IPS-NIHi11 (cell line): ENCODE measurements around the gene B9D1.
A peak's percentile ranks its signal among the peaks of the same experiment; 100 is the strongest.

ENCODE experiments used
- DNase-seq: peaks from one replicate; pipeline ENCODE4 v3.0.0; 2012; ENCODE audit warnings: mixed read lengths, low spot score

B9D1 gene

DNA sequence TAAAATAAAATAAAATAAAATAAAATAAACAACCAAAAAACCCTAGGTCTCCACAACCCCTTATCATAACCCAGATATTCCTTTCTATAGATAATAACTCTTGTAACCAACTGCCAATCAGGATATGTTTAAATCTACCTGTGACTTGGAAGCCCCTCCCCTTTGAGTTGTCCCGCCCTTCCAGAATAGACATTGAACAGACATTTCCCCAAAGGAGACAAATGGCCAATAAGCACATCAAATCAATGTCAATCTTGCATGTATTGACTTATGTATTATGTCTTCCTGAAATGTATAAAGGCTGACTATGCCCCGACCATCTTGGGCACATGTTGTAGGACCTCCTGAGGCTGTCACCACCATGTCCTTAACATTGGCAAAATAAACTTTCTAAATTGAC lies 14.3 kb upstream of the B9D1 start:
- no peak for DNase-seq

DNA sequence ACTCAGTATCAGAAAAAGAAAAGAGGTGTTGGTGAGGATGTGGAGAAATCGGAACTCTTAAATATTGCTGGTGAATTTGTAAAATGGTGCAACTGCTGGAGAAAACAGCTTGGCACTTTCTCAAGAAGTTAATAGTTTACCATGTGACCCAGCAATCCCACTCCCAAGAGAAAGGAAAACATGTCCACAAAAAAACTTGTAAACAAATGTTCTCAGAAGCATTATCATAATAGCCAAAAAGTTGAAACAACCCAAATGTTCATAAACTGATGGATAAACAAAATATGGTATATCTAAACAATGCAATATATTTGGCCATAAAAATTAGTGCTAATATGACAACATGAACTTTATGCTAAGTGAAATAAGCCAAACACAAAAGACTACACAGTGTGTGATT lies 13.2 kb upstream of the B9D1 start:
- no peak for DNase-seq

DNA sequence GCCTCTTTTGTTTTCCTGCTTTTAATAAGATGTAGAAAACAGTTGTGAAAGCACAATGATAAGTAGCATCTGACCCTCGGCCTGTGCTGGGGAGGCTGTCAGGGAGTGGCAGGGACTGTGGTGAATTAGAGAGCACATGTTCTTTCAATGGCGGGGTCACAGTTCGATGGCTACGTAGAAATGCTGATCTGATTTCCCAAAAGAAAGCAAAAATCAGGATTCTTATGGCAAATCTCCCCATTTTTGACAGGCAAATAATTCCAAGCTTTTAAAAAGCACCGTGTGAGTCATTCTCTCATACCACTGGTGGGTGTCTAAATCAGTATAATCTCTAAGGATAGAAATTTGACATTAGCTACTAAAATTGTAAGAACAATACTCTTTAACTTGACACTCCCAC lies 11.6 kb upstream of the B9D1 start:
- no peak for DNase-seq

DNA sequence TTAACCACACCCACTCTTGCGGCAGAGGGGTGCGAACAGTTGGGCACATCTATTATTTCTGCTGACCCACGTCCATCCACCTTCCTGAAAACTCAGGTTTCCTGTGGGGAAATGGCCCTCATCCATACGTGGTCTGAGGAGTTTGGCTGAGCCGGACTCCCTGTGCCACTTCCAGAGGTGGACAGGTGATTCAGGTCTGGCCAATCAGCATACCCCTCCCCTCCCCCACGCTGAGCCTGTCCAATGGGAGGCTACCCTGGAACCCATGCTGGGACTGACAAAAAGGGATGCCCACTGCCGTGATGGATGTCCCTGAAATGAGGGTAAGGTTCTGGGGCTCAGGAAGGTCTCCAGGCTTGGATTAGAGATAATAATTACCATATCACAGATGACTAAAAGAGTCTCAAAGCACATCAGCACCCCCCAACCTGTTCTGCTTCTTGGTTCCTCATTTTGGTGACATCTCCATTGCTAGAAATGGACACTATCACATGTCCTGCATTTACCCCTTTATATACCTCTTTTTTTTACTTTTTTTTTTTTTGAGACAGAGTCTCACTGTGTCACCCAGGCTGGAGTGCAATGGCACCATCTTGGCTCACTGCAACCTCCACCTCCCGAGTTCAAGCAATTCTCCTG lies 10.5 kb upstream of the B9D1 start:
- peak; percentile 42 for DNase-seq

DNA sequence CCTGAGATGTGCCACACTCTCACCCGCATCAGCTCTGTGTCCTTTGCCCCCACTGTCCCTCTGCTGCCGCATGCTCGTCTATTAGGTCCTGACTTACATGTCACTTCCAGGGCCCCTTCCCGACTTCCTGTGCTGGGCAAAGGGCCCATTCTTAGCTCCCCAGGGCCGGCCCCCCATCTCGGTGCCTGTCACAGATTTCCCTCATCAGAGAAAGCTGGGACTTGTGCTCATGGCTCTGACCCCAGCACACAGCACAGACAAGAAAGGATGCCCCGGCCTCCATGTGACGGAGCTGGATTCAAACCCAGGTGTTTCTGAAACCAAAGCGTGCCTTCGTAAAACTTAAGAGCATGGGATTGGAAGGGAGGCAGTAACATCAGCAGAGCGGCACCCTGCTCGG lies 9.9 kb upstream of the B9D1 start:
- DNase-seq: no peak

DNA sequence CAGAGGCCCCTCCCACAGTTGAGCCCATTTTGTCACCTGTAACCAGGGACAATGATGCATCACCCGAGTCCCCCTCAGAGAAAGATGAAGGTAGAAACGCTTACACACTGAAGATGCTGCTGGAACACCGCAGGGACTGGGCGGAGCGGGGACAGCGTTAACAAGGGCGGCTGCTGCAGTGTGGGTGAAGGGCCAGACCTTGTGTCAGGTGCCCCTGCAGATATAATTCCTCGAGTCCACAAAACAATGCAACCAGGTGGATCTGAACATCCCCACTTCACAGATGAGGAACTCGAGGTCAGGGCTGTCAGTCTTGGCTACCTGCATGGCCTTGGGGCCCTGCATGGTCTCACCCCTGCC lies 9.5 kb upstream of the B9D1 start:
- no peak for DNase-seq

DNA sequence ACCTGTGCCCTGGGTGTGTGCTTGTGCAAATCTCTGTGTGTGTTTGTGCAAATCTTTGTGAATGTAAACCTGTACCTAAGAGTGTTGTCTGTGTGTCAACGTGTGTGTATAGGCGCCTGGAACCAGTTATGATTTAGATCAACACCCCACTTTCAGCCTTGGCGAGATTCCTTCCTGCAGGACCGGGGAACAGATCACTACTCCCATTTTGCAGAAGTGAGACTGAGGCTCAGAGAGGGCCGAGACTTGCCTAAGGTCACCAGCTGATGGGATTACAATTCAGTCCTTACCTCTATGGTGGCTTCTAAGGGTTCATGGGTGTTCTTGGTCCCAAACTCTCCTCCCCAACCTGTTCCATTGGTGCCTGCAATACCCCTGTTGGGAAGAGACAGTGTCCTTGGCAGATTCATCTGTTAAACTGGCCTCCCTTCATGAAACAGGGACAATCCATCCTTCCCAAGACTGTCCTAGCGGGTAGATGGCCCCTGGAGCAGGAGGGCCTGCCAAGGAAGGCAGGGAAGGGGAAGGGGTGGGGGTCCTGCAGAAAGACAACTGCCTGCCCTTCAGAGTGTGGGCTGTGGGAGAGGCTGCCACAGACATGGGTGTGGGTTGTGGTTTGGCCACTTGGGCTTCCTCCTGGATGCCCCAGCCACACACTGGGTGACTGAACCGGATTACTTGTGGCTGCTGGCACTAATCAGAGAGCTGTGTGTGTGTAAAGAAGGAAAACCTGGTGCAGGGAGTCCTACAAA lies 8.9 kb upstream of the B9D1 start:
- no peak for DNase-seq

DNA sequence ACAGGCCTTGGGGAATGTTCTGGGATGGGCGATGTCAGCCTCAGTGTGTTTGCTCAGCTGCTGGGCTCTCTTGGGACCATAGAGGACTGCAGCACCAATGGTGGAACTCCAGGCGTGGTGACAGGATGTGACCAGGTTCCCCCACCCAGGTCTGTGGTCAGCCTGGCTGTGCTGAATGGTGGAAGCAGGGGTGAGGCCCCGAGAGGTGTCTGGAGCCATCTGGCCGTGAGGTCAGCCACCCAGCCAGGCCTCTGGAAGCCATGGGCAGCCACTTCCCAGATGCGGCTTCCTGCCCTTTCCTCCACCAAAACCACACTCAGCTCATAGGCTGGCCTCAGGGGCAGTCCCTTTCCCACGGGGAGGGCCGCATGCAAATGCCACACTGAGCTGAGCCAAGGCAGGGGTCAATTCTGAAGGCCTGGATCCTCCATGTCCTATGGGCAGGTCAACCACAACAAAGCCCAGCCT lies 8.0 kb upstream of the B9D1 start:
- no peak for DNase-seq

DNA sequence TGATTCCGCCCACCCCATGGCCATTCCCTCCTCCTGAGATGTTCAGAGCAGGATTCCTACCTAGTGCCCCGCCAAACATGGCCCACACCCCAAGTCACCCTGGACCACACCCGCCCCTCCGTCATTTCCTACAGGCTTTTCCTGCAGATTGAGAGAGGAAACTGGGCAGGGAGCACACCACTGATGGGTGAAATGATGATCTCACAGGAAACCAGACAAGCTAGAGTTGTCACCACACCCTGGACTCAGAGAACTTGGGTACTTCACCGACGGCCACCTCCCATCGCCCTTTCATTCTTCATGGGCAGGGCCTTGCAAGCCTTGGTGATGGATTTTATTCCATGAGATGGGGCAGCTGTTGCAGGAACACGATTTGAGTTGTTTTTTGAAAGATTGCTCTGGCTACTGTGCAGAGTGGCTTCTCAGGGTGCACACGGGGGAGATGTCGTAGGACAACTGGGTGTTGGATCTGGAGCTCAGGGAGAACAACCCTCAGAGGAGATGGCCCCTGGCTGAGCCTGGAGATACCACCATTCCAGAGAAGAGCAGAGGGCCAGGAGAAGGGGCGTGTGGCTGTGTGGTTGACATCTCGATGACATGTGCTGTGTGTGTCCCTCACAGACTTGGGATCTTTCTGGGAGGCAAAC lies 7.4 kb upstream of the B9D1 start:
- no peak for DNase-seq

DNA sequence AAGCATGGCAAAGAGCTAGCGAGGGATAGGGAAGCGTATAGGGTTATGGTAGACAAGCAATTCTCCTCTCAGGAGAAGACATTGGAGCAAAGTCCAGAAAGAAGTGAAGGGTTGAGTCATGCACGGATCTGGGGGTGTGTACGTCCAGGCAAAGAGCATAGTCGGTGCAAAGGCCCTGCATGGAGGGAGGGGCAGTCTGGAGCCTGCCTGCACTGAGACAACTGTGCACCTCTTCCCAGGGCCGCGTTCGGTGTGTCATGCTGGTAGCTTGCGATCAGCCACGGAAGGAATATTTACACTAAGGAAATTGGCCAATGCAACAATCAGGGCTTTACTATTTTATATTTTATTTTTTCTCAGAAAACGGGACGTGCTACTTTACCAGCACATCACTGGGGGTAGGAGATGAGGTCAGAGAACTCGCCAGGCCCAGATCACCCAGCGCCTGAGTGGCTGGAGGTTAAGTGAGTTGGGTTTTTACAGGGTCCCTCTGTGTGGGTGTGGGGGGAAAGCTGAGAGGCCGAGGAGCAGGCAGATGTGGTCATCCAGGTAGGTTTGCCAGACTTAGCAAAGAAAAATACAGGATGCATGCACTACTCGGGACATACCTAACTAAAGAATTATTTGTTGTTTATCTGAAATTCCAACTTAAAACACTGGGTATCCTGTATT lies 6.7 kb upstream of the B9D1 start:
- no peak for DNase-seq

DNA sequence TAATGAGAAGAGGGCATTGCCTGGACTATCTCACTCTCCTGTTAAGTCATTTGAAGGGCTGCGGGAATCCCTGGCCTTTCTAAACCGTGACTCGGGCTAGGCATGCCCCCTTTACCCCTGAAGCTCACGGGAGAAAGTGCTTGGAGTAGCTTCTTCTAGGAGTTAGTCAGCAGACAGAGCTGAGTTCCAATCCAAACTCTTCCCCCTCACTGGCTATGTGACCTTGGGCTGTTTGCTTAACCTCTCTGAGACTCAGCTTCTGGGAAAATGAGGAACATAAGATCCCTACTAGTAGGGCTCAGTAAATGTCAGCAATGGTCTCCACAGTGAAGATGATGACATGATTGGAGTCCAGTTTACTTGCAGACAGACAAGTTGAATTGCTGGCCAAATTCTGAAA lies 5.7 kb upstream of the B9D1 start:
- DNase-seq: no peak

DNA sequence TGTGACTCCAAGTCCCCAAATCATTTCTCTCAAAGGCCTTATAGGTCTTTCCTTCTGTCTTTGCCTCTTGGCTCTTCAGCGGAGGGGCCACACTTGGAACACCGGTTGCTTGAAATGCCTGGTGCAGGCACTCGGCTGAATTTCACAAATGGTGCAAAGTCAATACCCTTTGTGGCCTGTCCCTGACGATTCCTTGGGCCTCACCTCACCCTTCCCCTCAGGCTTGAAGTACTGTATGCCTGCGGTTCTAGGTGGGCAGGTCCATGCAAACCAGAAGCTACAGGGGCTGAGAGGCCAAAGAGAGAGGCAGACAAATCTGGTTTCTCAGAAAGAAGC lies 4.1 kb upstream of the B9D1 start:
- no peak for DNase-seq

DNA sequence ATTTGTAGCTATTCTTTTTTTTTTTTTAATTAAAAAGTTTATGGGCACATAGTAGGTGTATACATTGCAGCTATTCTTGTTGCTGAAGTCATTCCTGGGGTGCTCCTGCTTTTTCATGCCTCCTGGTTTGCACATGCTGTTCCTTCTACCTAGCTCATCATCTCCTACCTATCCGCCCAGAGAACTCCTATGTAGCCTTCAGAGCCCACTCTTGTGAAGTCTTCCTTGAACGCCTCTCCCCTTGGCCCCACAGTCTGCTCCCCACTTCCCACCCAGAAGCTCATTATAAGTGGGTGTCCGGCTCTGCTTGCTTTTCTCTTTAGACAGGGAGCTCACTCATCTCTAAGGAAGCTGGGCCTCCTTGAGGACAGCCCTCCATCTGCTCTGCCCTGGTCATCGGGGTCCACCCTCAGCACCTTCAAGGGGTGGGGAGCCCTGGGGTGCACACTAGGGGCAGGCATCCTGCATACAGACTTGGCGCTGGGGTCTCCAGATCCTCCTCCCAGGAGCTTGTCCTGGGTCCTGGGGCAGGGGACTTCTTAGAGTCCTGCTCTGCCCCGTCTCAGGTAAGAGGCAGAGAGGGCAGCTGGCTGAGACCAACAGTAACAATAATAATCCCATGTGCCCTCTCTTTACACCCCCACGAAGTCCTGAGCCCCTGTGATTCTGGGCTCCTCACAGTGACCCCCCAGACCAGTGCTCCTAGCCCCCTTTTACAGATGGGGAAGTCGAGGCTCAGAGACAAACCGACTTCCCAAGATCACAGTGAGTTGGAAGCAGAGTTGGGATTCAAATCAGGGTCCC lies 3.5 kb upstream of the B9D1 start:
- DNase-seq: no peak

DNA sequence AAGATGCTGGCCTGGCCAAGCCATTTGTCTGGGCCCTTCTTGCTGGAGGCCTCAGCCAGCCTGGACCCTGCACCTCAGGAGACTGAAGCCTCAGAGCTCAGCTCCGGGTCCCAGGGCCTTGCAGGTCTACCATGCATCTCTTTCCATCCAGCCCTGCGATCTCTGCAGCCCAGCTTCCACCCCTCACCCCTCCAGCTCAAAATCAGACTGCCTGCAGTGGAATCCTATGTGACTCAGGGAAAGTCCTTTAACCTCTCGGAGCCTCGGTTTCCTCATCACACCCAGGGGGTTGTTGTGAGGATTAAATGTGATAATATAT lies 2.9 kb upstream of the B9D1 start:
- DNase-seq: no peak

DNA sequence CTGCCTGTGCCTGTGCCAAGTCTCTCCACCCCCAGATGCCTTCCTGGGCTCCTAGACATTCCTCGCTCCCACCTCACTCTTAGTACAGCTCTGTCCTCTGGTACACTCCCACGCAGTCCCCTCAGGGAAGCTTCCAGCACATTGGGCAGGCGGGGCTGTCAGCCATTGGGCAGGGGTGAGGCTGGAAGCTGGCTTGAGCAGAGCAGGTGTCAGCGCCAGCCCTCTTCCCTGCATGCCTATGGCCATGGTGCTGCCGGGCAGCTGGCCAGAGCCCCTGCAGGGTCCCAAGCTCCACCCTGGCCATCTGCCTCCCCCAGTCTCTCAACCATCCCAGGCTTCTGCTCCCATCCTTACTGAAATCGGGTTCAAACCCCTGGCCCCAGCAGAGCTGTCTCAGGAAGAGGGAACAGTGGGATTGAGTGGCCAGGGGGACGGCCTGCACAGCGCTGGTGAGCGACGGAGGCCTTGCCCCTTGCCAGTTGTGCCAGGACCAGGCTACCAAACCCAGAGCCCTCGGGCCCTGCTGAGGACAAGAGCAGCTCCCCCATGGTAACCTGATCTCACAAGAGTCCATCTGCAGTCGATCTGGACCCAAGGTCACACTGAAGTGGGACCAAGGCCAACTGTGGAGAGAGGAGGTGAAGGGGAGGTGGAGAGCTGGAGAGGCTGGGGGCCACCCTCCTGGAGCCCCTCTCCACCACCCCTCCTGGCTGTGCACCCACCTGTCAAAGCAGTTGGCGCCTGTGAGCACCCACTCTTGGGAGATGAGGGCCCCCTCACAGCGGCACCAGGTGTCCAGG lies 2.4 kb upstream of the B9D1 start:
- no peak for DNase-seq

DNA sequence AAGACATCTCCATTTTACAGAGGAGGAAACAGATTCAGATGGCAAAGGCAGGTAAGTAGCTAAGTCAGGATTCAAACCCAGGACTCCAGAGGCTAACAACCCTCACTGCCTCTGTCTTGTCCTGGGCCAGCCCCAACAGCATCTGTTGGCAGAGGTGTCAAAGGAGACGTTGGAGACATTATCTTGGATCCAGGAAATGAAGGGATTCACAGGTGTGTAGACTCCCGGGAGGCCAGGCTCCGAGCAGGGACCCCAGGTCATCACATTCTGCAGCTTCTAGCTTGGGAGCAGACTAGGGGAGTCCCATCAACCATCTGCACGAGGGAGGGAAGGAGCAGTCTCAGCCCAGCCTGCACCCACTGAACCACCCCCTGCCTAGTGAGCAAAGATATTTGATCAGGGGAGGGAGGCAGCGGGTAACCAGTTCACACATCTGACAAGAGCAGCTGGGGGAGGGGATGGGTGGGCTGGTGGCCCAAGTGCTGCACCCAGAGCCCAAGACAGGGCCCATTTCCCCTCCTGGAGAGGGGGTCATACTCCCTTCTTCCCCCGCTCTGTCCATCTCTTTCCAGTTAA lies 1.0 kb upstream of the B9D1 start:
- DNase-seq: no peak

DNA sequence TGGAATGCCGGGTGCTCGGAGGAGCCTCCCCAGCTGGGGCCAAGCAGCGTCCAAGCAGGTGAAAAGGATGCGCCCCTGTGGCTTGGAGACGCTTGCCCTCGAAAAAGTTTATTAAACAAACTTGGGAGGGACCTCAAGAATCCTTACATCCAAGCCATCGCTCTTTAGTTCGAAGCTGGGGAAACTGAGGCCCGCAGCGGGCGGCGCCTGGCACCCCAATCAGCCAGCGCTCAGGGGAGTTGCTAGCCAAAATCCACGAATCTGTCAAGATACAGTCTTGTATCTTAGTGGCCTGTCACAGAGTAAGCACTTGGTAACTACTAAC lies 553 bp upstream of the B9D1 start:
- no peak for DNase-seq

DNA sequence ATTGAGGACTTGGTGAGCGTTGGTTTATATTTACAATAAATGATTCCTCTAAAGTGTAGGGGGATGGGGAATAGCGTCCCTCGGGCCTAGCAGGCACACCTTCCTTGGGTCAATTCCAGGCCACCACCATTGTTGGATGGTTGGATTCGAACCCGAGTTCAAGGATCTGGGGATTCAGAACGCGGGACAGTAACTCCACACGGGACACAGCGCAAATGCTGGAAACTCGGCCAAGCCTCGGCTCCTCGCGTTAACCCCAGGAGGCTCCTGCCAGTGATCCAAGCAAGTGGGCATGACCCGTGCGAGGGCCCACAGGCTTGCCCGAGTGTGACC lies 613 bp downstream of the B9D1 start:
- DNase-seq: no peak

DNA sequence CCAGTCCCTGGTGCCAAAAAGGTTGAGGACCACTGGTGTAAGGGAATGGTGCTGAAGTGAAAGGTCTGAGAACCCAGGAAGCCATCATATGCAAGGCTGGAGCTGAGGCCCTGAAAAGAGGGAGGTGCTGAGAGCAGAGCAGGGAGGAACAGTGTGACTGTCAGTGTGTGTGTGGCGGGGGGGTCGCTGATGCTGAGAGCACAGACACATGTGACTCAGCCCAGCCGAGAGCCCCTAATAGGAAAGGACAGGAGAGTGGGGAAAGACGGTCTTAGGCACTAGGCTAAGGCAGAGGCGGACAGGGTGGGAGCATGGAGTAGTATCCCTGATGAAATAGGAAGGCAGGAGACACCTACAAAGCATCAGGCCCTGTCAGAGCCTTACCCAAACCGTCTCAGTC lies 1.2 kb downstream of the B9D1 start:
- no peak for DNase-seq

DNA sequence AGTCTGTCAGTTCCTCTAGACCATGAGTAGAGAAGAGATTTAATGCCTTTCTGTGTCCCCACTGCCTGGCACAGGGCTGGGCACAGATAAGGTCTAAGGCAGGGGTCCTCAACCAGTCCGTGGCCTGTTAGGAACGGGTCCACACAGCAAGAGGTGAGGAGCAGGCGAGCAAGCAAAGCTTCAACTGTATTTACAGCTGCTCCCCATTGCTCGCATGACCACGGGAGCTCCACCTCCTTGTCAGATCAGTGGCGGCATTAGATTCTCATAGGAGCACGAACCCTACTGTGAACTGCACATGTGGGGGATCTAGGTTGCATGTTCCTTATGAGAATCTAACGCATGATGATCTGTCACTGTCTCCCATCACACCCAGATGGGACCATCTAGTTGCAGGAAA lies 1.8 kb downstream of the B9D1 start:
- no peak for DNase-seq

DNA sequence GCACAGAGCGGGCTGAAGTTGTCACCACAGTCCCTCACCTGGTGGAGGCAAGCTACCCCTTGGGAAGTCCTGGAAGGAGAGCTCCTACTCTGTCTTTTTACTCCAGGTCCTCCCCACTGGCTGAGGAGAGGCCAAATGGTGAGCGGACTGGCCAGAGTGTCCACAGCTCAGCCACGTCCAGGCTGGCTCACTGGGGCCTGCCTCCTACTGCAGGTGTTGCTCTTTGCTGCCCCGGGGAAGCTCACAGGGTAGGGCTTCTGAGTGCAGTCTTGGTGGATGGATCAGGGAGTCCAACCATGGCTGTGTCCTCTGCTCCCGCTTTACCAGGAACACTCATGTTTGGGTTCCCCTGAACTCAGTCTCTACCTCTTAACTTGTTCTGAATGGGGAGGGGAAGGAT lies 2.7 kb downstream of the B9D1 start:
- DNase-seq: no peak

DNA sequence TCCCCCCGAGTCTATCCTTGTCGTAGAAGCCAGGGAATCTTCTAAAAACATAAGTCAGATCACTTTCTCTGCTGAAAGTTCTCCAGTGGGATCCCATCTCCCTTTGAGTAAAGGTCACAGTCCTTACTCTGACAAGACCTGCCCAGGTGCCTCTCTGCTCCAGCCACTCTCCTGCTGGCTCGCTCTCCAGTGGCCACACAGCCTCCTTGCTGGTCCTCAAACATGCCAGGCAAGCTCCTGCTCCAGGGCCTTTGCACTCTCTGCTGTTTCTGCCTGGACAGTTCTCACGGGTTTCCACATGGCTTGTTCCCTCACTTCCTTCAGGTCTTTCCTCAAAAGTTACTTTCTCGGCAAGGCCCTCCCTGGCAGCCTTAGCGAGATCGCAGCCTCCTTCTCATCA lies 3.4 kb downstream of the B9D1 start:
- DNase-seq: no peak
